22Rv1 (cell line): ENCODE data around the gene MSS51.
"Not testable (repeated sequence)": the region's sequence is repeated elsewhere in the genome, so short reads cannot be mapped to it uniquely, and the experiment has no call there.

Experiments used
- H3K27ac ChIP-seq: fragments of 450-650 bp; 2 replicates; pipeline ENCODE4 v1.5.1; 2017
- ZFX ChIP-seq: fragments of 450-650 bp; IDR thresholded peaks from 2 replicates; pipeline ENCODE4 v1.6.1; 2017; ENCODE audit warnings: antibody characterized with exemption, borderline replicate concordance
- TF ChIP-seq, protein P1 (sequence below): fragments of 450-650 bp; IDR thresholded peaks from 2 replicates; pipeline ENCODE4 v1.5.1; 2017; ENCODE audit warnings: mild to moderate bottlenecking

MSS51 gene

GRCh38 chr10:73406846-73407245 lies 26.5 kb downstream of the MSS51 start:
- no peak overlapping the region for H3K27ac ChIP-seq
- TF ChIP-seq, protein P1, sequence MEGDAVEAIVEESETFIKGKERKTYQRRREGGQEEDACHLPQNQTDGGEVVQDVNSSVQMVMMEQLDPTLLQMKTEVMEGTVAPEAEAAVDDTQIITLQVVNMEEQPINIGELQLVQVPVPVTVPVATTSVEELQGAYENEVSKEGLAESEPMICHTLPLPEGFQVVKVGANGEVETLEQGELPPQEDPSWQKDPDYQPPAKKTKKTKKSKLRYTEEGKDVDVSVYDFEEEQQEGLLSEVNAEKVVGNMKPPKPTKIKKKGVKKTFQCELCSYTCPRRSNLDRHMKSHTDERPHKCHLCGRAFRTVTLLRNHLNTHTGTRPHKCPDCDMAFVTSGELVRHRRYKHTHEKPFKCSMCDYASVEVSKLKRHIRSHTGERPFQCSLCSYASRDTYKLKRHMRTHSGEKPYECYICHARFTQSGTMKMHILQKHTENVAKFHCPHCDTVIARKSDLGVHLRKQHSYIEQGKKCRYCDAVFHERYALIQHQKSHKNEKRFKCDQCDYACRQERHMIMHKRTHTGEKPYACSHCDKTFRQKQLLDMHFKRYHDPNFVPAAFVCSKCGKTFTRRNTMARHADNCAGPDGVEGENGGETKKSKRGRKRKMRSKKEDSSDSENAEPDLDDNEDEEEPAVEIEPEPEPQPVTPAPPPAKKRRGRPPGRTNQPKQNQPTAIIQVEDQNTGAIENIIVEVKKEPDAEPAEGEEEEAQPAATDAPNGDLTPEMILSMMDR, result no peak
- no peak for TF ChIP-seq ZFX

DNA sequence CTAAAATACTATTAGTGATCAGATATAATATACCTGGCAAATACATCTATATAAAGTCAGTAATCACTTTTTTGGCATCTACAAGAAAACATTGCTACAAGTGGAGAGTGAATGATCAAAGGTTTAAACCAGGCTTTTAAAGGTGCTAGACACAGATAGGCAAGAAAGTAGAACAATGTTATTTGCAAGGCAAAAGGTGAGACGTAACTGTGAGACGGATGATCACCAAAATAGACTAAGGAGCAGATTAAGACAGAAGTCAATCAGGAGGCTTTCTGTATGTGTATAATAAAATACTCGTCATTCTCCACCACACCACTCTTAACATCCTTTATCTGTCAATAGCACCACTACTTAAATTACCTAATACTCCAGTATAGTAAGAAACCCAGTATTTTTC lies 27.8 kb downstream of the MSS51 start:
- TF ChIP-seq, protein P1, result no peak
- no peak for TF ChIP-seq ZFX
- no peak overlapping the region for H3K27ac ChIP-seq

DNA sequence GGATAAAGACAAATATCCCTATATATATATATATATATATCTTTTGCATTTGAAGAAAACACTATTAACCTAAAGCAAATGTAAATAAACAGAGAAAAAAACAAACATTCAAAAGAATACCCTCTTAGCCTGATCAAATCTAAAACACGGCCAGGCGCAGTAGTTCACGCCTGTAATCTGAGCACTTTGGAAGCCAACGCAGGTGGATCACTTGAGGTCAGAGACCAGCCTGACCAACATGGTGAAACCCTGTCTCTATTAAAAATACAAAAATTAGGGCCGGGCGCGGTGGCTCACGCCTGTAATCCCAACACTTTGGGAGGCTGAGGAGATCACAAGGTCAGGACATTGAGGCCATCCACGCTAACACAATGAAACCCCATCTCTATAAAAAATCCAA lies 28.7 kb downstream of the MSS51 start:
- no peak overlapping the region for H3K27ac ChIP-seq
- TF ChIP-seq ZFX, result no peak
- TF ChIP-seq, protein P1, result no peak

DNA sequence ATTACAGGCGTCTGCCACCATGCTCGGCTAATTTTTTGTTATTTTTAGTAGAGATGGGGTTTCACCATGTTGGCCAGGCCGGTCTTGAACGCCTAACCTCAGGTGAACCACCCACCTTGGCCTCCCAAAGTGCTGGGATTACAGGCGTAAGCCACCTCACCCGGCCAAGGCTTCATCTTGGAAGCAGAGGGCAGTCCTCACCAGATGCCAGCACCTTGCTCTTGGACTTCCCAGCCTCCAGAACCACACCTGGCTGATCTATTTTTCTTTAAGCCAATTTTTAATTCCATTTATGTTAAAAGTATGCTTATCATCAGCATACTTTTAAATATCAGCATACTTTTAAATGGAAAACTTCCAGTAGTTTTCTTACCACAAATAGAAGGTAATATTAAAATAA lies 31.7 kb downstream of the MSS51 start:
- no peak overlapping the region for H3K27ac ChIP-seq
- TF ChIP-seq ZFX, result no peak
- TF ChIP-seq, protein P1, result no peak

DNA sequence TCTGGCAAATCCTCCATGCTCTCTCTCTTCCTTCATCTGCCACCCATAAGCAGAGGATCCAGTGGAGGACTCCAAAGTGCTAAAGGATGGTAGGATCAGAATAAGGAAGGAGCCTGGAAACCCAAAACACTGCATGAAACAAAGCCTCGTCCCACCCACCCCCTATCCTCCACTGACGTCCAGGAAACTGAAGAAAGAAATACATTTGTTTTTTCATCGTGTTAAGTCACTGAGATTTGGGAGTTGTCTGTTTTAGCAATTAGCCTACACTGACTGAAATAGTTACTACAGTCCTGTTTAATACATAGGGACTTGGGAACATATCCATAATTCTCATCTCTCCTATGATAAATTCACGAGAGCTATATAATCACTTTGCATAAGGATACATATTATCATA lies 34.3 kb downstream of the MSS51 start:
- TF ChIP-seq, protein P1, result no peak
- no peak for TF ChIP-seq ZFX
- no peak overlapping the region for H3K27ac ChIP-seq

DNA sequence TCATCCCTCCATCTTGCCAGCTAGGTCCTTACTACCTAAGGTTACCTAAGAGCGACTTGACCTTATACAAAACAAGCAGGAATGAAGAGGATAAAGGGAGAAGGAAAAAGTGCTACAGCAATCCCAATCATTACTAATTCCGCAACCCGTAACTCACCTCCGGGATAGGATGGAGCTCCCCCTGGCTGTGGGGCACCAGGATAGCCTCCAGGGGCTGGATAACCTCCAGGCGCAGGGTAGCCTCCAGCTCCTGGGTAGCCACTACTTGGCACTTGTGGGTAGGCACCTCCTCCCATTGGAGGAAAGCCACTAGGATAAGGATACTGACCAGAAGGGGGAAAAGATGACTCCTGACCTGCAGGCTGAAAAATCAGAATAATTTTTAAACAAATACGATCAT lies 35.3 kb downstream of the MSS51 start:
- TF ChIP-seq ZFX, result no peak
- TF ChIP-seq, protein P1, result peak; percentile 41
- no peak overlapping the region for H3K27ac ChIP-seq

GRCh38 chr10:73394325-73394724 lies 39.0 kb downstream of the MSS51 start:
- not testable (repeated sequence) for H3K27ac ChIP-seq

GRCh38 chr10:73388228-73388627 lies 45.1 kb downstream of the MSS51 start:
- H3K27ac ChIP-seq, result no peak overlapping the region
- no peak for TF ChIP-seq ZFX
- TF ChIP-seq, protein P1, result no peak
